ENCODE measurements around the gene MAP4K2. TPM values are rescaled to one million over a fixed set of nuclear protein-coding genes. Genes with fewer than 3 reads are reported as not detected.

MAP4K2 gene
- total RNA-seq, 1 experiment from 2014 or later: 34.3 TPM

DNA sequence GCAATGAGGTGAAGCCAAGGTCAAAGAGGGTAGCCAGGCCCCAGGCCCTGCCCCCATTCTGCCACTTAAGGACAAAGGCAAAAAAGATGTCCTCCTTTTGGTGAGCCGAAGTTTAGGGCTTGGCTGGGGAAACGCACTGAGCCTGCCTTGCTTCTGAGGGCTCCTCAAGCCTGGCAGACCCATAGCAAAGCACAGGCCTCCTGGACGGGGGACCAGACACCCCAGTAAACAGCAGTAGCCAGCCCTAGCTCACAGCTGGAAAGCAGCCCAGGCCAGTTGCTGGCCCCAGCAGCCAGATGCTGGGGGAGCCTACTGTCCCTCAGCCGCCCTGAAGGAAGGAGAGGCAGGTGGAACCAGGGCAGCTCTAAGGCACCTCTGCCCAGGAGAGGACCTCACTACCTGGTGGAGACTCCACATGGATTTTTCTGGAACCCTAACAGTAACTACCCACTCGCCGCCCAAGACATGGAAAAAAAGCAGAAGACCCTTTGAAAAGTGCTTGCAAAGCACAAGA lies 39.4 kb downstream of the MAP4K2 start:
- Histone ChIP-seq H3K9me3 (ENCODE audit: insufficient read depth, low read depth) (no peaks in the 10 kb centered on the region), H3K4me3 (no peak overlapping the region), H4K20me1 (ENCODE audit: insufficient read depth) (peaks cover 69% of the 10 kb centered on the region), H3F3A (ENCODE audit: insufficient read depth, low read depth) (peaks cover 80% of the 10 kb centered on the region), H2AFZ (no peak overlapping the region), H3K79me2 (ENCODE audit: low read depth) (peaks cover 8% of the 10 kb centered on the region), H3K4me1 (replicated peaks; ENCODE audit: insufficient read depth) (no peaks in the 10 kb centered on the region), H3K36me3 (ENCODE audit: low read depth) (peaks cover 34% of the 10 kb centered on the region), H3K27me3 (ENCODE audit: insufficient read depth, low read depth) (no peaks in the 10 kb centered on the region), H3K4me2 (no peak overlapping the region), H3K9me2 (ENCODE audit: insufficient read depth) (no peaks in the 10 kb centered on the region), H3K27ac (no peak overlapping the region)
- no TSS peak for BruUV-seq (replicated peaks)
- CTCF ChIA-PET: no interaction called here
- no peak for DNase-seq
- TF ChIP-seq, protein P1, sequence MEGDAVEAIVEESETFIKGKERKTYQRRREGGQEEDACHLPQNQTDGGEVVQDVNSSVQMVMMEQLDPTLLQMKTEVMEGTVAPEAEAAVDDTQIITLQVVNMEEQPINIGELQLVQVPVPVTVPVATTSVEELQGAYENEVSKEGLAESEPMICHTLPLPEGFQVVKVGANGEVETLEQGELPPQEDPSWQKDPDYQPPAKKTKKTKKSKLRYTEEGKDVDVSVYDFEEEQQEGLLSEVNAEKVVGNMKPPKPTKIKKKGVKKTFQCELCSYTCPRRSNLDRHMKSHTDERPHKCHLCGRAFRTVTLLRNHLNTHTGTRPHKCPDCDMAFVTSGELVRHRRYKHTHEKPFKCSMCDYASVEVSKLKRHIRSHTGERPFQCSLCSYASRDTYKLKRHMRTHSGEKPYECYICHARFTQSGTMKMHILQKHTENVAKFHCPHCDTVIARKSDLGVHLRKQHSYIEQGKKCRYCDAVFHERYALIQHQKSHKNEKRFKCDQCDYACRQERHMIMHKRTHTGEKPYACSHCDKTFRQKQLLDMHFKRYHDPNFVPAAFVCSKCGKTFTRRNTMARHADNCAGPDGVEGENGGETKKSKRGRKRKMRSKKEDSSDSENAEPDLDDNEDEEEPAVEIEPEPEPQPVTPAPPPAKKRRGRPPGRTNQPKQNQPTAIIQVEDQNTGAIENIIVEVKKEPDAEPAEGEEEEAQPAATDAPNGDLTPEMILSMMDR (conservative IDR thresholded peaks at IDR 0.05): no peak
- TF ChIP-seq EZH2 (IDR thresholded peaks at IDR 0.05; ENCODE audit: low read depth): no peak
- intact Hi-C loops (cut with micrococcal nuclease; ENCODE audit: unreplicated experiment): no loop called here
- POLR2A ChIA-PET (ENCODE audit: unreplicated experiment): interaction anchor here (0.5 kb wide), 1 partner anchor 98 kb away, joined by 10 read pairs; no protein-coding TSS in a partner anchor

DNA sequence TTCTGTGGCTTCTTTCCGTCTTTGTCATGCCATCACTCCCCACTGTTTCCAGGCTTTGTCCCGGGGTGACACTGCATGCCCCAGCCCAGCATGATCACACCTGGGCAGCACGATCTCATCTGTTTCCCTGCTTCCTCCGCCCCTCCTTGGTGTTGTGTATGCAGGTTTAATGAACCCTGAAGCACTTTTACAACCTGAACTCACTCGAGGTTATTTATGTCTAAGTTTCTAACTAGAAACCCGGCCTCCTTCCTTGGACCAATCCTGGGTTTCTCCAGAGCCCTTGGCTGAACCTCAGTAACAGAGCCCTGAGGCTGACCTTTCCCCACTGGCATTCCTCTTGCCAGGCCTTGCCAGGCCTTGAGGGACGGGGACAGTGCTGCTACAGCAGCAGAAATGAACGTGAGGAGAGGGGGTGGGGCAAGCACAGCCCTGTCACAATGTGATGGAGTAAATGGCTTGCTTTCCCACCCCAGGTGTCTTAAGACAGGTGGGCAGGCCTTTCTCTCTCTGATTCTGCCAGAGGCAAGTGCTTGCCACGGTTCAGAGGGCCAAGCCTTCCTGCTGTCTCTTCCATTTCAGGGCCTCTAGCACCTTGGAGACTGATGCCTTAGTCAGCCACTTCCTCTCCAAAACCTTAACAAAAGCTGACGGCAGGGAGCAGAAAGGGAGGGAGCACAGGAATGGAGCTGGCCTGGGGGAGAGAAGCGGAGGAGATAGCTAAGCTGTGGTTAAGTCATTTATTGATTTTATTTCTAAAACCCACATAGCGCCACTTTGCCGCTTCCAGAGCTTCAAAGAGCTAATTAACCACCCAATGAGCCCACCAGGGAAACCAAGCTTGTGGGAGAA lies 40.1 kb downstream of the MAP4K2 start:
- H4K20me1 ChIP-seq (ENCODE audit: insufficient read depth): peaks cover 62% of the 10 kb centered on the region
- POLR2A ChIA-PET (ENCODE audit: unreplicated experiment): interaction anchor here (0.6 kb wide), 1 partner anchor 16 kb away, joined by 3 read pairs; no protein-coding TSS in a partner anchor
- H3K9me3 ChIP-seq (ENCODE audit: insufficient read depth, low read depth): no peaks in the 10 kb centered on the region
- peaks cover 8% of the 10 kb centered on the region for H3K79me2 ChIP-seq (ENCODE audit: low read depth)
- H3K27ac ChIP-seq: no peak overlapping the region
- intact Hi-C loops (cut with micrococcal nuclease; ENCODE audit: unreplicated experiment): no loop called here
- CTCF ChIA-PET: no interaction called here
- TF ChIP-seq, protein P1 (conservative IDR thresholded peaks at IDR 0.05): no peak
- no peak for TF ChIP-seq EZH2 (IDR thresholded peaks at IDR 0.05; ENCODE audit: low read depth)
- no peaks in the 10 kb centered on the region for H3K27me3 ChIP-seq (ENCODE audit: insufficient read depth, low read depth)
- no peaks in the 10 kb centered on the region for H3K4me1 ChIP-seq (replicated peaks; ENCODE audit: insufficient read depth)
- H3F3A ChIP-seq (ENCODE audit: insufficient read depth, low read depth): peaks cover 73% of the 10 kb centered on the region
- BruUV-seq (replicated peaks): no TSS peak
- H3K9me2 ChIP-seq (ENCODE audit: insufficient read depth): no peaks in the 10 kb centered on the region
- no peak for DNase-seq
- no peak overlapping the region for H3K4me3 ChIP-seq
- H3K4me2 ChIP-seq: no peak overlapping the region
- peaks cover 28% of the 10 kb centered on the region for H3K36me3 ChIP-seq (ENCODE audit: low read depth)
- H2AFZ ChIP-seq: no peak overlapping the region

DNA sequence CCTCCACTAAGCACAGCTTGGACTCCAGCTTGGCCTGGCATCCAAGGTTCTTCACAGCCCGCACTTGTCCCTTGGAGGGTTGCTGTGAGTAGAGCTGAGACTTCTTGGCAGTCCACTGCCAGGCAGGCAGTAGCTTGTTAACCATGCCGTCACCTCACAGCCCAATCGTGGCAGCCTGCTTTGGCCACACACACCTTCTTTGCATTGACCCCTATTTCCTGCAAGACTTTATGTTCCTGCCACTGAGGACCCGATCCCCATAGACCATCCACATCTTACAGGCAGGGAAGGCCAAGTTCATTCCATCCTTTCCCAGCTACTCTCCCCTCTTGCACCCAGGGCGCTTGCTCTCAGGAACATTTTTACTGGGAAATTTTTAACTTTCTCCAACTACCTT lies 40.7 kb downstream of the MAP4K2 start:
- H2AFZ ChIP-seq: no peak overlapping the region
- no peaks in the 10 kb centered on the region for H3K9me3 ChIP-seq (ENCODE audit: insufficient read depth, low read depth)
- no peak overlapping the region for H3K27ac ChIP-seq
- no peaks in the 10 kb centered on the region for H3K9me2 ChIP-seq (ENCODE audit: insufficient read depth)
- POLR2A ChIA-PET (ENCODE audit: unreplicated experiment): interaction anchor here (0.6 kb wide), 1 partner anchor 1069 kb away, joined by 7 read pairs; no protein-coding TSS in a partner anchor
- no peaks in the 10 kb centered on the region for H3K4me1 ChIP-seq (replicated peaks; ENCODE audit: insufficient read depth)
- no peak for DNase-seq
- peaks cover 4% of the 10 kb centered on the region for H3K79me2 ChIP-seq (ENCODE audit: low read depth)
- no peak overlapping the region for H3K4me3 ChIP-seq
- intact Hi-C loops (cut with micrococcal nuclease; ENCODE audit: unreplicated experiment): no loop called here
- no peak for TF ChIP-seq EZH2 (IDR thresholded peaks at IDR 0.05; ENCODE audit: low read depth)
- TF ChIP-seq, protein P1 (conservative IDR thresholded peaks at IDR 0.05): no peak
- no peak overlapping the region for H3K4me2 ChIP-seq
- H4K20me1 ChIP-seq (ENCODE audit: insufficient read depth): peaks cover 56% of the 10 kb centered on the region
- peaks cover 67% of the 10 kb centered on the region for H3F3A ChIP-seq (ENCODE audit: insufficient read depth, low read depth)
- no peaks in the 10 kb centered on the region for H3K27me3 ChIP-seq (ENCODE audit: insufficient read depth, low read depth)
- CTCF ChIA-PET: no interaction called here
- no TSS peak for BruUV-seq (replicated peaks)
- H3K36me3 ChIP-seq (ENCODE audit: low read depth): peaks cover 22% of the 10 kb centered on the region
